OCI-LY7 (cell line): ENCODE measurements around the gene SKA3.

Source experiments
- EZH2phosphoT487 ChIP-seq: fragments of 200-600 bp; sonication (generic); IDR thresholded peaks from 2 replicates; pipeline ENCODE4 v1.6.1; 2018; ENCODE audit warnings: low read depth, borderline replicate concordance, mild to moderate bottlenecking, mixed run types, antibody characterized with exemption, low read length, moderate library complexity, mixed read lengths
- TF ChIP-seq, protein P1 (sequence below): fragments of 200-600 bp; sonication (generic); conservative IDR thresholded peaks from 2 replicates; pipeline ENCODE4 v1.5.1; 2014; ENCODE audit warnings: mild to moderate bottlenecking, antibody characterized with exemption, low read length, moderate library complexity, mixed read lengths

DNA sequence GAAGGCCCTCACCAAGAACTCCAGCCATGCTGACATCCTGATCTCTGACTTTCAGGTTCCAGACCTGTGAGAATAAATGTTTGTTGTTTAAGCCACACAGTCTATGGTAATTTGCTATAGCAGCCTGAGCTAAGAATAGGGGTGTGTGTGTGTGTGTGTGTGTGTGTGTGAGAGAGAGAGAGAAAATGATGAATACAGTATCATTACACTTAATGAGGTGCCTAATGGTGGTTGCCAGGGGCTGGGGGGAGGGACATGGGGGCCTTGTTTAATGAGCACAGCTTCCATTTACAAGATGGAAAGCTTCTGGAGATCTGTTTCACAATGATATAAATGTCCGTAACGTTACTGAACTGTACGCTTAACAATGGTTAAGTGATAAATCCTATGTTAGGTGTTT is 61.1 kb downstream of the SKA3 start:
- TF ChIP-seq, protein P1, sequence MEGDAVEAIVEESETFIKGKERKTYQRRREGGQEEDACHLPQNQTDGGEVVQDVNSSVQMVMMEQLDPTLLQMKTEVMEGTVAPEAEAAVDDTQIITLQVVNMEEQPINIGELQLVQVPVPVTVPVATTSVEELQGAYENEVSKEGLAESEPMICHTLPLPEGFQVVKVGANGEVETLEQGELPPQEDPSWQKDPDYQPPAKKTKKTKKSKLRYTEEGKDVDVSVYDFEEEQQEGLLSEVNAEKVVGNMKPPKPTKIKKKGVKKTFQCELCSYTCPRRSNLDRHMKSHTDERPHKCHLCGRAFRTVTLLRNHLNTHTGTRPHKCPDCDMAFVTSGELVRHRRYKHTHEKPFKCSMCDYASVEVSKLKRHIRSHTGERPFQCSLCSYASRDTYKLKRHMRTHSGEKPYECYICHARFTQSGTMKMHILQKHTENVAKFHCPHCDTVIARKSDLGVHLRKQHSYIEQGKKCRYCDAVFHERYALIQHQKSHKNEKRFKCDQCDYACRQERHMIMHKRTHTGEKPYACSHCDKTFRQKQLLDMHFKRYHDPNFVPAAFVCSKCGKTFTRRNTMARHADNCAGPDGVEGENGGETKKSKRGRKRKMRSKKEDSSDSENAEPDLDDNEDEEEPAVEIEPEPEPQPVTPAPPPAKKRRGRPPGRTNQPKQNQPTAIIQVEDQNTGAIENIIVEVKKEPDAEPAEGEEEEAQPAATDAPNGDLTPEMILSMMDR: no peak
- no peak for TF ChIP-seq EZH2phosphoT487
